H1 (cell line): ENCODE results near the gene MRPL41. TPM values are rescaled to one million over a fixed set of nuclear protein-coding genes. Genes with fewer than 3 reads are reported as not detected.

ENCODE experiments used
- BCL11A ChIP-seq, 2 experiments: IDR thresholded peaks; one replicate each; pipeline ENCODE4 v1.6.1; 2011; ENCODE audit warnings: low read depth in 2 of 2, low read length in 2 of 2, mild to moderate bottlenecking in 2 of 2
- CBX5 ChIP-seq: fragments of 300-800, 300-1000 bp; sonication (generic); IDR thresholded peaks from 2 replicates; pipeline ENCODE4 v1.7.1; 2016; ENCODE audit warnings: antibody characterized with exemption, low read length, low read depth
- CBX8 ChIP-seq: fragments of 300-800, 300-1000 bp; sonication (generic); IDR thresholded peaks from 2 replicates; pipeline ENCODE4 v1.7.1; 2016; ENCODE audit warnings: low read depth, low read length, borderline replicate concordance
- CHD1 ChIP-seq: IDR thresholded peaks from 2 replicates; pipeline ENCODE4 v1.6.1; 2012; ENCODE audit warnings: low read depth, low read length, improper control_type of control experiment
- CHD2 ChIP-seq: IDR thresholded peaks from 2 replicates; pipeline ENCODE4 v1.6.1; 2012; ENCODE audit warnings: low read length, improper control_type of control experiment
- CTBP2 ChIP-seq: IDR thresholded peaks from 2 replicates; pipeline ENCODE4 v1.7.0; 2011; ENCODE audit warnings: borderline replicate concordance, mild to moderate bottlenecking, moderate library complexity, mixed read lengths, low read length; ENCODE audit not compliant: insufficient read depth, insufficient read length
- EGR1 ChIP-seq: IDR thresholded peaks from 2 replicates; pipeline ENCODE4 v1.6.1; 2011; ENCODE audit warnings: low read depth, low read length, borderline replicate concordance
- EP300 ChIP-seq, 2 experiments: IDR thresholded peaks; 1 replicate in 1 of 2; 2 replicates in 1 of 2; pipeline ENCODE4 v1.6.1; 2011 to 2012; ENCODE audit warnings: low read depth in 2 of 2, low read length in 2 of 2, mild to moderate bottlenecking in 2 of 2, borderline replicate concordance in 1 of 2, inconsistent platforms in 1 of 2, moderate library complexity in 1 of 2
- GABPA ChIP-seq: IDR thresholded peaks from 2 replicates; pipeline ENCODE4 v1.6.1; 2011; ENCODE audit warnings: mild to moderate bottlenecking, low read length, moderate library complexity, borderline replicate concordance; ENCODE audit not compliant: insufficient read depth
- GTF2F1 ChIP-seq: IDR thresholded peaks from 2 replicates; pipeline ENCODE4 v1.6.1; 2012; ENCODE audit warnings: low read depth, low read length, improper control_type of control experiment, borderline replicate concordance
- HDAC6 ChIP-seq: IDR thresholded peaks from one replicate; pipeline ENCODE4 v1.7.1; 2012; ENCODE audit warnings: low read depth, mild to moderate bottlenecking, inconsistent platforms, low read length, moderate library complexity
- JUN ChIP-seq: IDR thresholded peaks from 2 replicates; pipeline ENCODE4 v1.6.1; 2011; ENCODE audit warnings: low read depth, mild to moderate bottlenecking, improper control_type of control experiment, low read length
- KDM1A ChIP-seq: fragments of 200-600, 300-600 bp; sonication (generic); IDR thresholded peaks from 2 replicates; pipeline ENCODE4 v1.7.1; 2016; ENCODE audit warnings: mild to moderate bottlenecking, low read length, borderline replicate concordance
- NANOG ChIP-seq: IDR thresholded peaks from 2 replicates; pipeline ENCODE4 v1.6.1; 2011; ENCODE audit warnings: low read length, low read depth, mild to moderate bottlenecking, inconsistent platforms; ENCODE audit not compliant: insufficient read depth, poor library complexity, severe bottlenecking
- NRF1 ChIP-seq: IDR thresholded peaks from 2 replicates; pipeline ENCODE4 v1.6.1; 2011; ENCODE audit warnings: mild to moderate bottlenecking, low read depth, low read length, improper control_type of control experiment
- POLR2A ChIP-seq, 2 experiments: IDR thresholded peaks; 1 replicate in 1 of 2; 2 replicates in 1 of 2; pipeline ENCODE4 v1.6.1; 2011; ENCODE audit warnings: low read depth in 2 of 2, low read length in 2 of 2, mild to moderate bottlenecking in 2 of 2; ENCODE audit errors: control extremely low read depth in 1 of 2
- POU5F1 ChIP-seq: IDR thresholded peaks from 2 replicates; pipeline ENCODE4 v1.6.1; 2011; ENCODE audit warnings: low read depth, mild to moderate bottlenecking, low read length, moderate library complexity
- RBBP5 ChIP-seq: IDR thresholded peaks from 2 replicates; pipeline ENCODE4 v1.7.1; 2012; ENCODE audit warnings: low read depth, mild to moderate bottlenecking, inconsistent platforms, low read length, moderate library complexity, borderline replicate concordance
- RXRA ChIP-seq: IDR thresholded peaks from 2 replicates; pipeline ENCODE4 v1.6.1; 2011; ENCODE audit warnings: low read depth, mild to moderate bottlenecking, low read length, moderate library complexity; ENCODE audit not compliant: insufficient read depth
- SIRT6 ChIP-seq: IDR thresholded peaks from one replicate; pipeline ENCODE4 v1.7.1; 2012; ENCODE audit warnings: low read length, inconsistent platforms
- SP2 ChIP-seq: IDR thresholded peaks from 2 replicates; pipeline ENCODE4 v1.6.1; 2012; ENCODE audit warnings: mild to moderate bottlenecking, low read length, inconsistent platforms
- SUZ12 ChIP-seq: fragments of 200-600 bp; sonication (generic); IDR thresholded peaks from 2 replicates; pipeline ENCODE4 v1.6.1; 2012; ENCODE audit warnings: mild to moderate bottlenecking, inconsistent platforms, low read length, moderate library complexity, mixed read lengths
- TAF1 ChIP-seq: IDR thresholded peaks from 2 replicates; pipeline ENCODE4 v1.6.1; 2011; ENCODE audit warnings: mild to moderate bottlenecking, low read depth, low read length
- TAF7 ChIP-seq: optimal IDR thresholded peaks from 2 replicates; pipeline ENCODE3; 2011; ENCODE audit warnings: low read depth, mild to moderate bottlenecking, inconsistent platforms, low read length, moderate library complexity, borderline replicate concordance
- ZNF274 ChIP-seq: IDR thresholded peaks from 2 replicates; pipeline ENCODE4 v1.7.0; 2012; ENCODE audit warnings: low read length, borderline replicate concordance; ENCODE audit errors: extremely low read depth
- polyA plus RNA-seq, 7 experiments: library from polyadenylated mRNA; depleted of rRNA in 3 of 7; stranded (reverse) in 5 of 7; unstranded in 2 of 7; fragments of >200 nt in 5 of 7; fragments of 200-250 nt in 2 of 7; gene quantifications; 1 replicate in 5 of 7; 2 replicates in 1 of 7; 4 replicates in 1 of 7; pipeline versions ENCODE4 v1.2.1 to v1.2.3, GENCODE V29; 2011 to 2013; ENCODE audit warnings: missing spikeins in 2 of 7, mixed read lengths in 2 of 7
- total RNA-seq: library from RNA; stranded (reverse); fragmentation: NEBNext Ultra II Directional; extraction: Animal tissue kit (Norgen Biotek cat#: 25700); gene quantifications from 2 replicates; pipeline ENCODE4 v1.2.1, GENCODE V29; 2021

Gene MRPL41
- total and polyA plus RNA-seq, 2 of the 8 experiments (the other 6 are each of a cell fraction or from before 2014, with no cell fraction given), result 47.2 to 58.1 TPM

DNA sequence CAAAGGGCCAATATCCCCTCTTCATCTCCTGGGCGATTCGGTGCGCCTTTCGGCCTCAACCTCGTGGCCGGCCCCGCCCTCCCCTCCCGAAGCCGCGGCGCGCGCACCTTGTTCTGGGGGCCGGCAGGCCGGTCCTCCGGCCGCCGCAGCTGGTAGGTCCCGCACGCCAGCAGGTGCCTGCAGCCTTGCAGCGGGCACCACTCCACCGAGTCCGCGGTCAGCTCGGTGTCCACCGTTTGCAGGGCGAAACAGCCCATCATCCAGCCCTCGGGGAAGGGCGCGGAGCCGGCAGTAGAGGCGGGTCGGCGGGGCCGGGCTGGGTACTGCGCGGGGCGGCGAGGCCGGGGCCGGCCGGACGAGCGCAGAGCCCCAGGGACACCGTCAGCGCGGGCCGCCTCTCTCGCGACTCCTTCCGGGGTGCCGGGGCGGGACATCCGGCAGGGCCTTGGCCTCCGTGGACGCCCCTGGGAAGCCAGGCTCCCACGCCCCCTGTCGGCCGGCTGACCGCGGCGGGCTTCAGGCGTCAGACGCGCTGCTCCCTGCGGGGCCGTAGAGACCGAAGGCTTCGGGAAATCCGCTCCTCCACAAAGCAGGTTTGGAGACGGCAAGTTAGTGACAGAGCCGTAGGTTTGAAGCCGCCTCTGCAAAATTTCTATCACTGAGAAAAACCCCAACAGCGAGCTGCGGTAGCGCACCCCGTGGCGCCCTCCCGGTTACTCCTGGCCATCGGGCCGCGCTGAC lies 27.0 kb downstream of the MRPL41 start, which contains the start of gene DPH7 (continued):
- TF ChIP-seq NRF1 (no peak), GTF2F1 (no peak), SIRT6 (no peak), GABPA (peak; percentile 97), HDAC6 (no peak), SUZ12 (no peak), ZNF274 (no peak), EGR1 (no peak), CBX5 (no peak), EP300 (IDR thresholded peaks at IDR 0.05; ENCODE audit: borderline replicate concordance in 1 of 2, low read depth in 2 of 2, low read length in 2 of 2) (0 out of 3 replicates have a peak, but pooled peaks of 1 of the 2 experiments have one; percentile 37), CTBP2 (no peak), JUN (no peak), BCL11A (IDR thresholded peaks at IDR 0.05; ENCODE audit: low read depth in 2 of 2, low read length in 2 of 2) (no peak), TAF1 (peak; percentile 66; the same call in 1 of the 2 replicates), NANOG (no peak), CHD1 (no peak), CBX8 (no peak), TAF7 (peak; percentile 64), RXRA (no peak), SP2 (peak; percentile 37; the same call in 1 of the 2 replicates), CHD2 (peak; percentile 65; the same call in 1 of the 2 replicates), POU5F1 (no peak), KDM1A (no peak), POLR2A (IDR thresholded peaks at IDR 0.05; ENCODE audit: control extremely low read depth in 1 of 2, low read depth in 2 of 2, low read length in 2 of 2) (peak in 1 of 2 experiments; percentile 87; a peak in 2 of 3 replicates), RBBP5 (no peak; the same call in 1 of the 2 replicates)
